Activated CD4-positive, alpha-beta T cell treated with anti-CD3 and anti-CD28 coated beads for 48 hours (primary cell): ENCODE data around the gene MRPL11.

Experiments used
- DNase-seq: peaks from one replicate; pipeline ENCODE4 v3.0.0-alpha.2; 2020

The MRPL11 gene

DNA sequence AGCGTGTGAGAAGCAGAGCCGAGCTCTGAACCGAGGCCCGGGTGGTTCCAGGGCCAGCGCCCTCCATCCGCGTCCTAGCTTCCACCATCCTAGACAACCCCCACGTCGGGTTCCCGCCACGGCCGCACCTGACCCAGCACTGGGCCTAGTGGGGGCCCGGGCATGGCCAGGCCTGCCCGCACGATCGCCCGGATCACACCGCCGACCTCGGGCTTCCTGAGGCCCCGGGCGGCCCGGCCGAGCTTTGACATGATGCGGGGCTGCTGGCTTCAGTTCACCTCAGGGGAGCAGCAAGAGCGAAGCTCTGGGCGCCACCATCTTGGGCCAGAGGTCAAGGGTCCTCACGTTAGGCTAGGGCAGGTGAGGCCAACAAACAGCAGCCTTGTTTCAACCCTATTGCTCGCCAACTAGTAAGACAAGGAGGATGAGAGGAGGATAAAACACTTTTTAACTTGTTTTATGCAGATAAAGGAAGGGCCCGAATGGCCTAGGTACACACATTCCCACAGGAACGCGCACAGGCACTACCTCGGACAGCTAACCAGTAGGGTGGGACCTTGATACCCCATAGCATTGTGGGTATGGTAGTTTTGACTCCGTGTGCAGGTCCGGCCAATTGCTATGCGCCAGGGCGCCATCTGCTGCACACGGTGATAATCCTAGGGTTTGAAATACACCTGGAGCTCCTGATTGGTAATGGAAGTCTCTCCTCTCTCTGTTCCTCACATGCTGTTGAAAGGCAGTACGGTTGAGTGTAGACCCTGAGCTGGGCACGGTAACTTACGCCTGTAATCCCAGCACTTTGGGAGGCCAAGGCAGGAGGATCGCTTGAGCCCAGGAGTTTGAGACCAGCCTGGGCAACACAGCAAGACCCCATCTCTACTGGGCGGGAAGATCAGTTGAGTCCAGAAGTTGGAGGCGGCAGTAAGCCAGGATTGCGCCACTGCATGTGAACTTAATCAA lies at the start of gene MRPL11:
Gene MRPL11, minus strand, starts transcription at position 345 of the 963 bp plus-strand sequence. Its CDS starts 94 bp downstream, at position 251.
- peak; percentile 94 for DNase-seq

DNA sequence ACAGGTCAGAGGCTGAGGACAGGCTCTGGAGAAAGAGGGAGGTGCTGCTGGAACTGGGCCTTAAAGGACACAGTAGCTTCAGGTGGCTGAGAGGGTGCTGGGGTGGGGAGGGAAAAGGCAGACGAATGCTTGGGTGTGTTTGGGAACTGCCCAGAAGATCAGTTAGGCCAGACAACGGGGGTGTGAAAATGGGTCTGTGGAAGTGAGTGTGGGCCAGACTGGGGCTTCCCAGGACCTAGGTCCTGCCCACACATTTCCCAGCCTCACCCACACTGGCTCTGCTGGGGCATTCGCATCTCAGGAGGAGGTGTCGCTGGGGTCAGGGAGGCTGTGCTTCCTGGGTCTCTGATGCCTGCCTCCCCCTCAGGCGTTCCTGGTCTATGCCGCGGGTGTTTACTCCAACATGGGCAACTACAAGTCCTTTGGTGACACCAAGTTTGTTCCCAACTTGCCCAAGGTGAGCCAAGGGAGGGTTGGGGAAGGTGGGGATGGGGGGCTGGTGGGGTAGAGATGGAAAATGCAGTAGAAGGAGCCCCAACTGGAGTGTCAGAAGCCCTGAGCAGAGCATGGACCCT lies 46.2 kb upstream of the MRPL11 start:
- DNase-seq = no peak

GRCh38 chr11:66480117-66480938 lies 41.7 kb upstream of the MRPL11 start, which contains the start of gene DPP3:
Gene DPP3 (plus strand): TSS chr11:66480434. CDS start chr11:66482201, 1,767 bp downstream.
- DNase-seq = peak; percentile 97

- no peak for DNase-seq
These were observed 40.9 kb upstream of the MRPL11 start for GRCh38 chr11:66479394-66480116.

DNA sequence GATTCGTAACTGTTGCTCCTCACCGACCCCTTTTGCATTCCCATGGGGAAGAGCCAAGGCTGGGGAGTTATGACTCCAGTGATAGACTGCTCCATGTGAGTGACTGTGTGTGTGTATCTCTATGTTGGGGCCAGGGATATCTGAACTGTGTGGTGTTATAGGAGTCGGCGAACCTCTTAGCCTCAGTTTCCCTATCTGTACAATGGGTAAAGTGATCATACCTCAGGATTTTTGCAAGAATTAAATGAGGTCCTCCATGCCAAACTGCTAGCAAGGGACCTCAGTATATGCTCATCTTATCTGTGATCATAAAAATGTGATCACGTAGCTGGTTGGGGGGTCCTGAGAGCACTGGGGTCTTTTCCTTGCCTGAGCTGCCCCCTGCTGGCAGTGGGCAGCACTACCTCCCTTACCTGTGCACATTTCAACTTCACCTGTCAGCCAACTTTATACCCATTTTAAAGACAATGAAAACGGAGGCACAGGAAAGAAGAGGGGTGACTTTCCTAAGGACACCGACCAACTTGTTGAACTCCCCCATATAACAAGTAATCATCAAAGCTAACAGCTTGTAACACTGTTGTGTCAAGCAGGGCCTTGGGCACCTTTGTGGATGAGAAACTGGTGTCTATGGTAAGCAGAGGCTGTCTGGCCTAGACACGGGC lies 40.2 kb upstream of the MRPL11 start:
- peak; percentile 41 for DNase-seq

DNA sequence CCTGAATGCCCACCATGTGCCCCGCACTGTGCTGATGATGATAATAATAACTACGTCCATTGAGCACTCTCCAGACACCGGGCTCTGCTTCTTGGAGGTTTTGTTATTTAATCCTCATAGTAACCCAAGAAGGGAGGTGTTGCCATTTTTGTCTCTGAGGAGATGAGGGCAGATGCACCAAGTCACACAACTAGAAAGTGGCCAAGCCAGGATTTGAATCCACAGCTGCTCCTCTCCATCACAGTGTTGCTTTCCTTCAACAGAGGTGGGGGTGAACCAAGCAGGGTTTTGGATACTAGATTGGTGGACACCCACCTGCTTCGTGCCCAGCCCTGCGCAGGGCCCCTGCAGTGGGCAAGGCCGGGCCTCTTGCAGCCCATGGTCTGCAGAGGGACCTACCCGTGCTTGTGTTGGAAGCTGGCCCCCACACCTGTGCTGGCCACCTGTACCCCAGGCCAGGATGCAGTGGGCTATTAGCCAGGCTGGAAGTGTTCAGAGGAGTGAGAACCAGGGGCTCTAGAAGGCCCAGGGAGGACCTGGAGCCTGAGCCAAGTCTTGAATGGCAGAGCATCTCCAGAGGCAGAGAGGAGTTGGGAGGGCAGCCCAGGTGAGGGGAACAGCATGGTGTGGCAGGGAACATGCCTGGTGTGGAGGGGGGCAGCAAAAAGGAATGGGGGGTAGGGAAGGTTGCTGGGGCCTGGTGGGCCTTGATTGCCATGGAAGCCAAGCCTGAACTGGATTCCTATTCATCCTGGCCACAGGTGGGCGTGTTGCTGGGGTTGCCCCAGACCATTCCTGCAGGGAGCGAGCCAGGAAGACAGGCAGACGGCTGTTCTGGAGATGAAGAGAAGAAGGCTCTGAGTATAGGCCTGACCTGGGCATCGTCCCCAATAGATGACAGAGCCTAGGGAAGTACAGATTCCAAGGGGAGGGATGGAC lies 38.9 kb upstream of the MRPL11 start:
- DNase-seq = no peak

GRCh38 chr11:66476841-66477251 lies 38.2 kb upstream of the MRPL11 start:
- DNase-seq = no peak

DNA sequence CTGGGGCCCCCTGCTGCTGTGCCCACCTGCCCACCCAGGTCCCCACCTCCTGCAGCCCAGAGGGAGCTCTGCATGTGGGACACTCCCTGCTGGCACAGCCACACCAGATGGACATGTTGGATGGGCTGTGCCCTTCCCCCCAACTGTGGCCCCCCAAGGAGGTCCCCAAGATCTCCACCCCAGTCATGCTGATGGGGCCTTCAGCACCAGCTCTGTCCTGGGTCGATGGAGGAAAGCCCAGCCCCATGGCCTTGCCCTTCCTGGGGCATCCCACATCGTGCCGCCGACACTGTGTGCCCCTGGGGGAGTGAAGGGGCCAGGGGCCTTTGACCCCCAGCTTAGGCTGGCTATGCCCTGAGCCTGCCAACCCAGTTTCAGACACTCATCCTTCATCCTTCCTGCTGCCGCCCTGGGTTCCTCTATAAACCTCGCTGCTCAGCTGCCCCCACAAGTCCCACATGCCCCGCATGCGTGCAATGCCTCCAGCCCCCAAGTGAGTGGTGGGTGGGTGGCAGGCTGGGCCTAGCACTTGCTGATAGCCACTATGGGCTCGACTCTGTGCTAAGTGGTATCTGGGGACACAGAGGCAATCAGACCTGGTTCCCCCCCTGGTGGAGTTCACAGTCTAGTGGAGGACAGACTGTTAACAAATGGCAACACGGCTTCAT lies 37.7 kb upstream of the MRPL11 start:
- DNase-seq = no peak

DNA sequence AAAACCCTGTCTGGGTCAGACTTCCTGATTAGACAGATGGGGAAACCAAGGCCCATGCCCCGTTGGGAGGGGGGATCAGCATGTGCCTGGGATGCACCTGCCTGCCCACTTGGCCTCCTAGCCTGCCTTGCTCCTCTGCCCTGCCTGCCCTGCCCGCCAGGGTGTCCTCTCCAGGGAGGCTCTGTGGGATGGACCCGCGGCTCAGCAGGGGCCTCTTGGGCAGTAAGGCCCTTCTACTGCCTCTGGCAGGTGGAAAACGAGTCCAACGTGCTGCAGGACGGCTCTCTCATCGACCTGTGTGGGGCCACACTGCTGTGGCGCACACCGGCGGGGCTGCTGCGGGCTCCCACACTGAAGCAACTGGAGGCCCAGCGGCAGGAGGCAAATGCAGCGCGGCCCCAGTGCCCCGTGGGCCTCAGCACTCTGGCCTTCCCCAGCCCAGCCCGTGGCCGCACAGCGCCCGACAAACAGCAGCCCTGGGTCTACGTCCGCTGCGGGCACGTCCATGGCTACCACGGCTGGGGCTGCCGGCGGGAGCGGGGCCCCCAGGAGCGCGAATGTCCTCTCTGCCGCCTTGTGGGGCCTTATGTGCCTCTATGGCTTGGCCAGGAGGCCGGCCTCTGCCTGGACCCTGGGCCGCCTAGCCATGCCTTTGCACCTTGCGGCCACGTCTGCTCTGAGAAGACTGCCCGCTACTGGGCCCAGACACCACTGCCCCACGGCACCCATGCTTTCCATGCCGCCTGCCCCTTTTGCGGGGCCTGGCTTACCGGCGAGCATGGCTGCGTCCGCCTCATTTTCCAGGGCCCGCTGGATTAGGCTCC lies 36.9 kb upstream of the MRPL11 start:
- no peak for DNase-seq

DNA sequence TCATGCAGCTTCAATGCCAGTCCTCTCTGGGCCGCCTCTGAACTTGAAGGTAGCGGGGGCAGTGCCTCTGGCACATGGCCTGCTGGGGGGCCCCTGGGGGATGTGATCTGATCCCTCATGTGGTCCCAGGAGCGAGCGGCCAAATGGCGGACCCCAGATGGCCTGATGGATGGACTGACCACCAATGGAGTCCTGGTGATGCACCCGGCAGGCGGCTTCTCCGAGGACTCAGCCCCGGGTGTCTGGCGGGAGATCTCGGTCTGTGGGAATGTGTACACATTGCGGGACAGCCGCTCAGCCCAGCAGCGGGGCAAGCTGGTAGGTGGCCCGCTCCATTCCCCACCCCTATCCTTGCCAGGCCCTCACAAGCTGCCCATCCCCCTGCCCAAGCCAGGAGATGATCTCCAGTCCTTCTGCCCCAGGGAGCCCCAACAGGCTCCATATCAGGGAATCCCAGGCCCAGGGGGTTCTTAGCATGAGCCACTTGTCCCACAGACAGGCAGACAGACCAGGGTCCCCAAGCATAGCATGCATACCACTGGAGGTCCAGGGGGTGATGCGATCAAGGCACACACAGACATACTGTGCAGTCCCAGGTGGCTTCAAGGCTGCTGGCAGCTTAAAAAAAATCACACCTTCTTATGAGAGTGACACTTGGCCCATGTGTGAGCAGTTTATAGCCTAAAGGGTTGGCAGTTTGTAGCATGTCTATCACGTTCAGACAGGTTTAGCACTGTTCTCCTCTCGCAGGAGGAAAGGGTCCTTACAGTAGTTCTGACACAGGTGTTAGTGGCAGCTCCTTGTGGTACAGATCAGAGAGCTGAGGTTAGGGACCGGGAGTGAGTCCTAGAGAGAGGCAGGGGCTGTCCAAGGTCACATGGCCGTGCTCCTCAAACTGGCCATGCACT lies 35.2 kb upstream of the MRPL11 start:
- DNase-seq = no peak

DNA sequence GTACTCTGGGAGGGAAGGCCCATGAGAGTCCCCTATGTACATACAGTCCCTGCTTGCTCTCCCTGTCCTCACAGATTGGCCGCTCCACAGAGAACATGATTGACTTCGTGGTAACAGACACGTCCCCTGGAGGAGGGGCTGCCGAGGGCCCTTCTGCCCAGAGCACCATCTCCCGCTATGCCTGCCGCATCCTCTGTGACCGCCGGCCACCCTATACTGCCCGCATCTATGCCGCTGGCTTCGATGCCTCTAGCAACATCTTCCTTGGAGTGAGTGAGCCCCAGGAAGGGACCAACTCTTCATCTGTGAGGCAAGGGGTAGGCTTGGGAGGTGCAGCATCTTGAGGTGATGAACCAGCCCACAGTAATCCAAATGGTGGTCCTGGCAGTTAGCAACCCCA lies 34.5 kb upstream of the MRPL11 start:
- DNase-seq = no peak

DNA sequence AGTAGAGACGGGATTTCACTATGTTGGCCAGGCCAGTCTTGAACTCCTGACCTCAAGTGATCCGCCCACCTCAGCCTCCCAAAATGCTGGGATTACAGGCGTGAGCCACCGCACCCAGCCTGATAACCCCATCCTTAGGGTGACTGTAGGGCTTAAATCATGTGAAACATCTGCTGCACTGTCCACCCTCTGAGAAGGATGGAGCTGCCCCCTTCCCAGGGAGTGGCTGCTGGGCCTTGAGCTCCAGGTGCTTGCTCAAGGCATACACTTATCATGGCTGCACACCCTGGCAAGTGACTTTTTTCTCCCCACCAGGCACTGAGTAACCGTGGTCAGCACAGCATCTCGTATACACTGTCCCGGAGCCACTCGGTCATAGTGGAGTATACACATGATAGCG lies 33.4 kb upstream of the MRPL11 start:
- DNase-seq = no peak

- no peak for DNase-seq
These were observed 32.5 kb upstream of the MRPL11 start for GRCh38 chr11:66471142-66471541.

DNA sequence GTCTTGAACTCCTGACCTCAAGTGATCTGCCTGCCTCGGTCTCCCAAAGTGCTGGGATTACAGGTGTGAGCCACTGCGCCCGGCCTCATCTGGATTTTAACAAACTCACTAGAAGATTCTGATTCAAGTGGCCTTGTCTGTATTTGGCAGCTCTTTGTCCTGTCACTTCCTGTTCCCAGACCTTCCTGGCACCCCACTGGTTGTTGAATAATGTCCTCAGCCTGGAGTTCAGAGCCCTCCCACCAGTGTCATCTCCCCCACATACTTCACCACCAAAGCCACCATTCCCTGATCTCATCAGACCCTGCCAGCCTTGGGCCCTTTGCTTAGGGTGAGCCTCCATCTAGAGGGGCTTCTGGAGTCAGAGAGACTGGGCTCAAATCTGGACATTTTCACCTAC lies 31.4 kb upstream of the MRPL11 start:
- DNase-seq = no peak

GRCh38 chr11:66469441-66469840 lies 30.8 kb upstream of the MRPL11 start:
- no peak for DNase-seq

DNA sequence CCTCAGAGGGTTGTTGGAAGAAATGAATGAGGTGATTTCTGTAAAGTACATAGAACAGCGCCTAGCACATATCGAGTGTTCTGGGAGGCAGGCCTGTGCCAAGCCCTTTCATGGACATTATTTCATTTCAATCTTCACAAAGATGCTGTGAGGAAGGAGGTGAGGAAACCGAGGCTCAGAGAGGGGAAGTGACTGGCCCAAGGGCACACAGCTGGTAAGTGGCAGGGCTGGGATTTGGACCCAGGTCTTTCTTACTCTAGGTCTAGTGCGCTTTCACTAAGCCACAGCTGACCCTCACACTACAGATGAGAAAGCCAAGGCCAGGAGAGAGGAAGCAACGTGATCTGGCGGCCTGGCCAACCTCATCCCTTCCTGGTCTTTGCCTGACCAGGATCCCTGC lies 30.0 kb upstream of the MRPL11 start:
- no peak for DNase-seq

- peak; percentile 45 for DNase-seq
These were observed 29.1 kb upstream of the MRPL11 start for GRCh38 chr11:66467756-66468155.

DNA sequence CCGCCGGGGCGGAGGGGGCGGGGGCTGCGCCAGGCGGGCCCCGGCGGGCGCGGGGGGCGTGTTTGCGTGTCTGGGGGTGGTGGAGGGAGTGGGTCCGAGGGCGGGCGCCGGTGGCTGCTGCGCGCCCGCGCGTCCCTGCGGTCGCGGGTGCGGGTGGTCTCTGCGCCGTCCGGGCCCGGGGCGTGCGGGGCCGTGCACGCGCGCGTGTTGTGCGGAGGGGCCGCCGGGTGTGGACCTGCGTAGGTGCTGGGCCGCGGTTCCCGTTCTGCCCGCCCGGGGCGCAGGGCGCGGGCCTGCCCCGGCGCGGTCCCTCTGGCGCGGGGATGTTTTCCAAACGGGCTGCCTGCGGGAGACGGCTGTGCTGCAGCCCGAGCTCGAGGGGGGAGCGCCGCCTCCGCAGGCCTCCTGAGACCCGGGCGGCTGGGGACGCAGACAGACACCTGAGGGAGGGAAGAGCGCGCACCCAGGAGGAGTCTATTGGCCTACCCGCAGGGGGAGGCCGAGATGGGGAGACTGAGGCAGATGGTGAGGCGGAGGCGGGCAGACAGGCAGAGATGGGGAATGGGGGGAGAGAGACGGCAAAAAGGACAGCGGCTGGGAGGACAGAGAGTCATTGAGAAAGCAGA lies 28.5 kb upstream of the MRPL11 start:
- DNase-seq = peak; percentile 60
